IPS-15b (cell line): ENCODE data around the gene F2RL2.

ENCODE experiments used
- H3K27me3 ChIP-seq: one replicate; pipeline ENCODE4 v1.6.1; 2013; ENCODE audit warnings: low read length; ENCODE audit not compliant: control insufficient read depth, insufficient read depth
- H3K36me3 ChIP-seq: one replicate; pipeline ENCODE4 v1.6.1; 2013; ENCODE audit warnings: low read length; ENCODE audit not compliant: control insufficient read depth, insufficient read depth
- H3K4me1 ChIP-seq: one replicate; pipeline ENCODE4 v1.6.1; 2013; ENCODE audit warnings: mild to moderate bottlenecking, low read length; ENCODE audit not compliant: control insufficient read depth, insufficient read depth
- H3K4me3 ChIP-seq: one replicate; pipeline ENCODE4 v1.5.1; 2013; ENCODE audit warnings: low read depth, low read length
- H3K9ac ChIP-seq: one replicate; pipeline ENCODE4 v1.6.1; 2013; ENCODE audit warnings: low read depth, mild to moderate bottlenecking, low read length
- H3K9me3 ChIP-seq: one replicate; pipeline ENCODE4 v1.6.1; 2013; ENCODE audit warnings: mild to moderate bottlenecking, low read length; ENCODE audit not compliant: control insufficient read depth, insufficient read depth

F2RL2 gene, protein sequence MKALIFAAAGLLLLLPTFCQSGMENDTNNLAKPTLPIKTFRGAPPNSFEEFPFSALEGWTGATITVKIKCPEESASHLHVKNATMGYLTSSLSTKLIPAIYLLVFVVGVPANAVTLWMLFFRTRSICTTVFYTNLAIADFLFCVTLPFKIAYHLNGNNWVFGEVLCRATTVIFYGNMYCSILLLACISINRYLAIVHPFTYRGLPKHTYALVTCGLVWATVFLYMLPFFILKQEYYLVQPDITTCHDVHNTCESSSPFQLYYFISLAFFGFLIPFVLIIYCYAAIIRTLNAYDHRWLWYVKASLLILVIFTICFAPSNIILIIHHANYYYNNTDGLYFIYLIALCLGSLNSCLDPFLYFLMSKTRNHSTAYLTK

DNA sequence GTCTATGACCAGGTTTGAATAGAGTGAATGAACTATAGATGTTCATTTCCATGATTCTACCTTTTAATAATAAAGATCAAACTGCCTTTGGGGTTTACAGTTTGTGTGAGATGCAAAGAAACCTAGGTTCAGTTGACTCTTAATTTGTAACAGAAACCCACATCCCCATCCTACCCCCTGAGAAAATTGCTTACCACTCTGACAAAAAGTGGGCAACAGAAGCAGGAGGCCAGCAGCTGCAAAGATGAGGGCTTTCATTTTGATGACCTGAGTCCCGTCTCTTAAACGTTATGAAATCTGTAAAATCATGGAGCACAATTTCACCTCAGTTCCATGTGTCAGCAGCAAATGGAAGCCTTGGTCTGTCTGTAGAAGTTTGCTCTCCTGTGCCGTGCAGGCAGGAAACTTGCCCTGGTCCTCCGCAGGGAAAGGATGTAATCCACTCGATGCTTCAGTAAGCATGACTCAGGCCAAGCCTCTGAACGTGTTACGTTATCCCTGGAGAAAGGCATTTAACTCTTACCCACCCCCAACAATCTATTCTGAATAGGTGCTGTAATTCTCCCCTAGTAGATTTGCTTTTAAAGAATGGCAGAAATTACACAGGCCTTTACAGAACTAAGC, at the start of gene F2RL2:
F2RL2 (minus strand) TSS at position 431 of the 624 bp plus-strand sequence; CDS start at position 258, 173 bp downstream.
- H3K9me3 ChIP-seq, result no peaks in the 10 kb centered on the region
- H3K4me3 ChIP-seq, result no peak within 1 kb of the TSS
- no peaks in the 10 kb centered on the region for H3K27me3 ChIP-seq
- no peaks in the 10 kb centered on the region for H3K36me3 ChIP-seq
- H3K4me1 ChIP-seq, result peaks cover 12% of the 10 kb centered on the region
- no peak within 1 kb of the TSS for H3K9ac ChIP-seq

DNA sequence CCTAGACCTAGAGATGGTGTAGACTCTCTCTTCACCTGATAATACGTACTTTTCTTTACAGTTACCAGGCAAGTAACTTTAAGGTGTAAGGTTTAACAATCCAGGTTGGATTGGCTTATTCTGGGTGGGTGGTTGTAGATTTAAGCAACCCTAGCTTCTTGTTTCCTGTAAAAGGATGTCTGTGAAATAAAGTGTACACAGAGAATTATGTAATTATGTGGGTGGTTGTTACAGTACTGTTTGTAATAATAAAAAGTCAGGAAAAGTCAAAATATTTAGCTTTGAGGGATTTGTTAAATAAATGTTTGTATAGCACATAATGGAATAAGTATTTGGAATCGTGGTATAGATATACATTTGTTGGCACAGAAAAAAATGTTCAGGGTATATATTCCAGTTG, 49.0 kb upstream of the F2RL2 start:
- H3K27me3 ChIP-seq, result no peaks in the 10 kb centered on the region
- H3K9me3 ChIP-seq, result no peaks in the 10 kb centered on the region
- H3K36me3 ChIP-seq, result no peaks in the 10 kb centered on the region
- H3K4me3 ChIP-seq, result no peak overlapping the region
- H3K4me1 ChIP-seq, result no peaks in the 10 kb centered on the region
- H3K9ac ChIP-seq, result no peak overlapping the region

DNA sequence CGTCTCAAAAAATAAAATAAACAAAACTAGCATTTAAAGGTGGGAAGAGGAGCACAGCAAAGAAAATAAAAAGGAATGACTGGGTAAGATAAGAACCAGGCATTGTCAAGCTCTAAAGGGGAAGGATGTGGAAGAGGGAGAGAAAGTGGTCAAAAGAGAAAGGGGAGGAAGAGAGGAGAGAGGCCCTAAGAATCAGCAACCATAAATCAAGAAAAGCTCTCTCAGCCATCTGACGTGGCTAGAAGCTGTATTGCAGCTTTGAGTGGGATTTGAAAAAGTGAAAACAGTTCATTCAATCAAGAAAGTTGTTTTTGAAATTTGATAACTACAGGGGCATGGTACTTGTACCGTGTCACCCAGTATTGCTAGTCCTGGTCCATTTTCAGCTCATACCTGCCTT, 47.3 kb upstream of the F2RL2 start:
- Histone ChIP-seq H3K9me3 (no peaks in the 10 kb centered on the region), H3K36me3 (no peaks in the 10 kb centered on the region), H3K27me3 (no peaks in the 10 kb centered on the region), H3K4me1 (no peaks in the 10 kb centered on the region), H3K9ac (no peak overlapping the region), H3K4me3 (no peak overlapping the region)

DNA sequence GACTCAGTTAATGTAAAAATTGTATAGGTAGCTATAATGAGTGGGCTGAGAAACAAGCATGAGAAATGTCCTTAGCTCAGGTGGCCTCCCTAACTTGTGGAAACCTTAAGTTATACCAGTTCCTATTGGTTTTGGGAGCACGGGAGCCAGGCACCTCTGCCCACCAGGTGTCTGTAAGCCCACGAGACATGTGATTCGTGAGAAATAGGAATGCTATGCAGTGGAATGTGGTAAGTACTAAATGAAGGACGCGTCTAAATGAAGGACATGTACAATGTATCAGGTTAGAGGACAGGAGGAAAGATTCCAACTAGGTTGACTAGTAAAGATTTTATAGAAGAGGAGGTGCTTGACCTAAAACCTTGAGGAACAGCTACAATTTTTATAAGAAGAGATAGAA, 46.0 kb upstream of the F2RL2 start:
- H3K36me3 ChIP-seq, result no peaks in the 10 kb centered on the region

DNA sequence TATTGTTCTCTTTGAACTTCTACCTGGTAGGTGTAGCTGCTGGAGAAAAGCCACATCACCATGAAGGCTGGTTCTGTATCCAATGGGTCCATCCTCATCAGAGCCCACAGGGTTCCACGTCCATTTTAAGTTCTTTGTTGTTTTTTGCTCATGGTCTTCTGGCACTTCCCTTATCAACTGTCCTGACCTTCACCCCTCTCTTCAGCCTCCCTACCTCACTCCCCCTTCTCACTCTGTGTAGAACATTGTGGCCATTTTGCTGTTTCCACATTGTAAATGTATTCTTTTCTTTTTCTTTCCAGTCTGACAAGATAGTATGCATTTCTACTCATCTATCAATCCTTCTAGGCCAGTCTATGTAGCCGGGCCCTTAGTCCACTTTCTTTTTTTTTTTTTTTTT, 44.3 kb upstream of the F2RL2 start:
- H3K9me3 ChIP-seq, result no peaks in the 10 kb centered on the region
- no peaks in the 10 kb centered on the region for H3K27me3 ChIP-seq
- H3K36me3 ChIP-seq, result no peaks in the 10 kb centered on the region
- no peak overlapping the region for H3K4me3 ChIP-seq
- no peak overlapping the region for H3K9ac ChIP-seq
- H3K4me1 ChIP-seq, result no peaks in the 10 kb centered on the region

More for the DNA sequence above, 46.0 kb upstream of the F2RL2 start:
- no peaks in the 10 kb centered on the region for H3K27me3 ChIP-seq
- no peak overlapping the region for H3K4me3 ChIP-seq
- no peak overlapping the region for H3K9ac ChIP-seq
- H3K4me1 ChIP-seq, result no peaks in the 10 kb centered on the region
- no peaks in the 10 kb centered on the region for H3K9me3 ChIP-seq

DNA sequence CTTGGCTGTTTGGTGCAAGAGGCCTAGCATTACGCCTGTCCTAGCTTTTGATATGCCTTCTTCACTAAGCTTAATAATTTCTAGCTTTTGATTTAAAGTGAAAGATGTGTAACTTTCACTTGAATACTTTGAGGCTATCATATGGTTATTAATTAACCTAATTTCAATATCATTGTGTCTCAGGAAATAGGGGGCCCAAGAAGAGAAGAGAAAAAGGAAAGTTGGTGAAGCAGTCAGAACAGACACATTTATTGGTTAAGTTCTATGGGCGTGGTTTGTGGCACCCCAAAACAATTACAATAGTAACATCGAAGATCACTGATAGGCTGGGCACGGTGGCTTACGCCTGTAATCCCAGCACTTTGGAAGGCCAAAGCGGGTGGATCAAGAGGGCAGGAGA, 40.9 kb upstream of the F2RL2 start:
- Histone ChIP-seq H3K4me1 (no peaks in the 10 kb centered on the region), H3K4me3 (no peak overlapping the region), H3K27me3 (no peaks in the 10 kb centered on the region), H3K36me3 (no peaks in the 10 kb centered on the region), H3K9me3 (no peaks in the 10 kb centered on the region), H3K9ac (no peak overlapping the region)

DNA sequence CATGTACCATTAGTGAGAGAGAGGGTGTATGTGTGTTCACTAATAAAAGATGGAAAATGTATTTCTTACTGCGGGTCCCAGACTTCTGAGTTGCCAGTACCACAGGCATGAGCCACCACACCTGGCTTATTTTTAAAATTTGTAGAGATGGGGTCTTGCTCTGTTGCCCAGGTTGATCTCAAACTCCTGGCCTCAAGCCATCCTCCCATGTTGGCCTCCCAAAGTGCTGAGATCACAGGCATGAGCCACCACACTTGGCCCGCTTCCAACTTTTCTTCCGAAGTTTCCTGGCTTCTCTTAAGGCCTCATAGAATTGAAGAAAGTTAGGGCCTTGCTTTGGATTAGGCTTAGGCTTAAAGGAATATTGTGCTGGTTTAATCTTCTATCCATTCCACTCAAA, 40.4 kb upstream of the F2RL2 start:
- Histone ChIP-seq H3K4me1 (no peaks in the 10 kb centered on the region), H3K27me3 (no peaks in the 10 kb centered on the region), H3K4me3 (no peak overlapping the region), H3K9me3 (no peaks in the 10 kb centered on the region), H3K36me3 (no peaks in the 10 kb centered on the region), H3K9ac (no peak overlapping the region)

DNA sequence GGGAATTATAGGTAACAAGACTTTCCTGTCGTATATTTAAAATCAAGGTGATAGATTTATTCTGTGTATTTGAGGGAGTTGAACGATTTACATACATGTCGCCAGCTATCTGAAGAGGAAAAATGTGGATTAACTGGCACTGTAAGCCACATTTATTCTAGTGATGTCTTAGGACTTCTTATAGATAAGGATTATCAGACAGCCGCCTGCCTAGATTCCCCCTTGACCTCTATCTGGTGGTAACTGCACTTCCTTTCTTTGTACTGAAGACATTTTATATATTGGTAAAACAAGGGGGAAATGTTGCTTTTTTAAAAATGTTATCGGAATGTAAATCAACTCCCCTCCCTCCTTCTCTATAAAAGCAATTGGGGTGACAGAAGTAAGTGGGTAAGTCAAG, 39.3 kb upstream of the F2RL2 start:
- Histone ChIP-seq H3K9ac (no peak overlapping the region), H3K4me1 (no peaks in the 10 kb centered on the region), H3K36me3 (no peaks in the 10 kb centered on the region), H3K4me3 (no peak overlapping the region), H3K27me3 (no peaks in the 10 kb centered on the region), H3K9me3 (no peaks in the 10 kb centered on the region)

DNA sequence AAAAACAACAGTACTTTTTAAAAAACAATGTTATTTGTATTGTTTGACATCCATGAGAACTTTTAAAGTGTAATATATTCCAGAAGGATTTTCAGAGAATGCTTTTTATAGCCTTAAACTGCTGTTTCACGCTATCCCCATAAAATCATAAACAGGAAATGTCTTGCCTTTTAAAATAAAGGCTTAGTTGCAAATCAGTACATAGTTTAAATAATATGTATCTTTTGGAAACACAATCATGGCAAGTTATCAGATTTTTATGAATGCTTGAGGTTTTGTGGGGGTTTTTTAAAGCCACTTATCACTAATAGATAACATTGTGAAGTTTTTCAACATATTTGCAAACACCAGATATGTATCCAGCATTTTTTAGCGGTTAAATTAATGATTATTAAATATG, 37.2 kb upstream of the F2RL2 start:
- no peak overlapping the region for H3K4me3 ChIP-seq
- H3K9ac ChIP-seq, result no peak overlapping the region
- no peaks in the 10 kb centered on the region for H3K4me1 ChIP-seq
- no peaks in the 10 kb centered on the region for H3K36me3 ChIP-seq
- no peaks in the 10 kb centered on the region for H3K27me3 ChIP-seq
- H3K9me3 ChIP-seq, result no peaks in the 10 kb centered on the region

DNA sequence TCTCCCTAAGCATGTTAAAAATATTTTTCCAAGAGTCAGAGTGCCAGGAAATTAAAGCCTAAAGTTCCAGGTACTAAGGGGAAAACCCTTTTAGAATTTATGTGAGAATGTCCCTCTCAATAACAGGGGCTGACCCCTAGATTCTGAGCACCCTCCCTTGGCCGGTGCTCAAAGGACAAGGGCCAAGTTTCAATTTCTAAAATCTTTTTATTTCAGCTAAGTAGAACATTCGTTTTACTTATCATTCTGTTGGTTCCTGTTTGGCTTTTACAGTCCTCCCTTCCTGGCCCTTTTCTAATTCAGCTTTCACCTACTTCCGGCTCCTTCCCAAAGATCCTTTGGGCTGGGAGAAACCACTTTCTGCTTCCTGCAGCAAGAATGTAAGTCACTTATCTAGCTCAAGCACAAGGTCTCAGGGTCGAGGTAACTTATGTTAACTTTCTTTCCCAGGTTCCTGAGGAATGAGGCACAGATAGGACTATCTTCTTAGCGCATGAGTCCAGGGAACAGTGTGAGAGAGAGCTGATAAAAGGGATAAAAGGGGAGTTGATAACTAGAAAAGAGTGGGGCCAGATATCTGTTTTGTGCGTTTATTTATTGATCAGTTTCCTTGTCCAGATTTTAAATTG, 34.6 kb upstream of the F2RL2 start:
- Histone ChIP-seq H3K4me1 (no peaks in the 10 kb centered on the region), H3K27me3 (no peaks in the 10 kb centered on the region), H3K9me3 (no peaks in the 10 kb centered on the region), H3K36me3 (no peaks in the 10 kb centered on the region), H3K9ac (no peak overlapping the region), H3K4me3 (no peak overlapping the region)

DNA sequence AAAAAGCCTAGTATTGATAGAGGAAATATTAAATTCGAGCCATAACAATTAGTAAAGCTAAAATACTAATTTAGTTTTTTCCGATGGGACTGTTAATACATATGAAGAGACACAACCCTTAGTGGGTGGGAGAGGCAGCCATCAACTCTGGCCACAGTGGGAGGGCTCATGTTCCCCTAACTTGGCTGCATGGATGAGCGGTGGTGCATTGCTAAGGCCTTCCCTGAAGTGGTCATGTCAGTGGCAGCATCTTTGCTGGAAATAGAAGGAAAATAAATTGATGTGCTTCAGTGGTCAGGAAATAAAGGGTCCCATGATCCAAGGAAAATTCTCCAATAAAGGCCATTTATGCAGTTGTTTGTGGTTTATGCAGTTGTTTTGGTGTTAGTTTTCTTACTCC, 33.9 kb upstream of the F2RL2 start:
- no peaks in the 10 kb centered on the region for H3K9me3 ChIP-seq
- no peak overlapping the region for H3K4me3 ChIP-seq
- no peaks in the 10 kb centered on the region for H3K36me3 ChIP-seq
- no peaks in the 10 kb centered on the region for H3K4me1 ChIP-seq
- no peaks in the 10 kb centered on the region for H3K27me3 ChIP-seq
- no peak overlapping the region for H3K9ac ChIP-seq
